IgD-negative memory B cell (primary cell): ENCODE data around the gene TOP1. TPM values are rescaled to one million over a fixed set of nuclear protein-coding genes. Genes with fewer than 3 reads are reported as not detected.
A peak's percentile ranks its signal among the peaks of the same experiment; 100 is the strongest.

Experiments
- H3K27ac Mint-ChIP-seq, 3 donors: one replicate each; pipeline ENCODE4 v1.8.0; 2020 to 2022; ENCODE audit warnings: mild to moderate bottlenecking in 3 of 3, mixed read lengths in 3 of 3, moderate library complexity in 1 of 3
- H3K27me3 Mint-ChIP-seq: one replicate; pipeline ENCODE4 v1.8.0; 2021; ENCODE audit warnings: mixed read lengths
- H3K36me3 Mint-ChIP-seq: one replicate; pipeline ENCODE4 v1.8.0; 2020; ENCODE audit warnings: mild to moderate bottlenecking, mixed read lengths
- H3K4me1 Mint-ChIP-seq, 3 donors: one replicate each; pipeline ENCODE4 v1.8.0; 2020 to 2022; ENCODE audit warnings: mixed read lengths in 3 of 3, mild to moderate bottlenecking in 1 of 3
- H3K4me3 Mint-ChIP-seq, 4 donors: one replicate each; pipeline ENCODE4 v1.8.0; 2020 to 2022; ENCODE audit warnings: mild to moderate bottlenecking in 4 of 4, mixed read lengths in 4 of 4, moderate library complexity in 3 of 4
- H3K9me3 Mint-ChIP-seq, 3 donors: one replicate each; pipeline ENCODE4 v1.8.0; 2020 to 2021; ENCODE audit warnings: mixed read lengths in 3 of 3, mild to moderate bottlenecking in 1 of 3
- polyA plus RNA-seq: library from polyadenylated mRNA; unstranded; fragments of 300-500 nt; fragmentation: Illumina TruSeq; gene quantifications from one replicate; pipeline ENCODE4 v1.2.3, GENCODE V29; 2021

The TOP1 gene
- polyA plus RNA-seq, 1 donor from 2014 or later: 17.0 TPM

- peaks cover 0 to 6% (median 0%) of the 10 kb centered on the region in 3 donors for H3K4me1 Mint-ChIP-seq
- H3K27ac Mint-ChIP-seq: no peak overlapping the region
- no peaks in the 10 kb centered on the region for H3K9me3 Mint-ChIP-seq
- H3K4me3 Mint-ChIP-seq: no peak overlapping the region
- no peaks in the 10 kb centered on the region for H3K27me3 Mint-ChIP-seq
- H3K36me3 Mint-ChIP-seq: peaks cover 12% of the 10 kb centered on the region
Measured at GRCh38 chr20:41167118-41167470, 138.5 kb downstream of the TOP1 start.

GRCh38 chr20:41167481-41168253, 139.0 kb downstream of the TOP1 start:
- no peaks in the 10 kb centered on the region for H3K9me3 Mint-ChIP-seq
- no peaks in the 10 kb centered on the region for H3K27me3 Mint-ChIP-seq
- no peak overlapping the region for H3K27ac Mint-ChIP-seq
- no peak overlapping the region for H3K4me3 Mint-ChIP-seq
- peaks cover 12% of the 10 kb centered on the region for H3K36me3 Mint-ChIP-seq
- H3K4me1 Mint-ChIP-seq: peaks cover 0 to 6% (median 0%) of the 10 kb centered on the region in 3 donors

- Mint-ChIP-seq H3K27me3 (no peaks in the 10 kb centered on the region), H3K36me3 (peaks cover 10% of the 10 kb centered on the region), H3K4me1 (peaks cover 0 to 6% (median 0%) of the 10 kb centered on the region in 3 donors), H3K27ac (no peak overlapping the region), H3K4me3 (no peak overlapping the region), H3K9me3 (no peaks in the 10 kb centered on the region)
Measured at GRCh38 chr20:41168281-41169161, 139.9 kb downstream of the TOP1 start.

- no peak overlapping the region for H3K4me3 Mint-ChIP-seq
- H3K27me3 Mint-ChIP-seq: no peaks in the 10 kb centered on the region
- H3K4me1 Mint-ChIP-seq: peaks cover 0 to 6% (median 0%) of the 10 kb centered on the region in 3 donors
- H3K36me3 Mint-ChIP-seq: peaks cover 6% of the 10 kb centered on the region
- H3K27ac Mint-ChIP-seq: no peak overlapping the region
- no peaks in the 10 kb centered on the region for H3K9me3 Mint-ChIP-seq
Measured at GRCh38 chr20:41169162-41169690, 140.6 kb downstream of the TOP1 start.

- peaks cover 0 to 6% (median 0%) of the 10 kb centered on the region in 3 donors for H3K4me1 Mint-ChIP-seq
- peak overlapping the region in 1 of 3 donors; percentile 12 for H3K27ac Mint-ChIP-seq
- H3K36me3 Mint-ChIP-seq: peaks cover 4% of the 10 kb centered on the region
Measured at GRCh38 chr20:41169791-41170351, 141.2 kb downstream of the TOP1 start.

GRCh38 chr20:41170386-41171105, 141.9 kb downstream of the TOP1 start:
- H3K27me3 Mint-ChIP-seq: no peaks in the 10 kb centered on the region
- H3K4me3 Mint-ChIP-seq: no peak overlapping the region
- peaks cover 0 to 6% (median 0%) of the 10 kb centered on the region in 3 donors for H3K4me1 Mint-ChIP-seq
- peak overlapping the region in 1 of 3 donors; percentile 12 for H3K27ac Mint-ChIP-seq
- peaks cover 1% of the 10 kb centered on the region for H3K36me3 Mint-ChIP-seq
- H3K9me3 Mint-ChIP-seq: no peaks in the 10 kb centered on the region

More at GRCh38 chr20:41169791-41170351, 141.2 kb downstream of the TOP1 start:
- no peaks in the 10 kb centered on the region for H3K27me3 Mint-ChIP-seq
- H3K4me3 Mint-ChIP-seq: no peak overlapping the region
- H3K9me3 Mint-ChIP-seq: no peaks in the 10 kb centered on the region

- H3K36me3 Mint-ChIP-seq: no peaks in the 10 kb centered on the region
- H3K27me3 Mint-ChIP-seq: no peaks in the 10 kb centered on the region
- H3K9me3 Mint-ChIP-seq: no peaks in the 10 kb centered on the region
- no peak overlapping the region for H3K4me3 Mint-ChIP-seq
- peaks cover 0 to 5% (median 0%) of the 10 kb centered on the region in 3 donors for H3K4me1 Mint-ChIP-seq
- peak overlapping the region in 1 of 3 donors; percentile 68 for H3K27ac Mint-ChIP-seq
Measured at GRCh38 chr20:41171736-41172295, 143.2 kb downstream of the TOP1 start.

GRCh38 chr20:41172296-41173140, 143.9 kb downstream of the TOP1 start:
- no peaks in the 10 kb centered on the region for H3K9me3 Mint-ChIP-seq
- H3K27ac Mint-ChIP-seq: peak overlapping the region in 1 of 3 donors; percentile 76
- no peaks in the 10 kb centered on the region for H3K27me3 Mint-ChIP-seq
- no peaks in the 10 kb centered on the region for H3K36me3 Mint-ChIP-seq
- H3K4me1 Mint-ChIP-seq: peaks cover 0 to under 1% (median 0%) of the 10 kb centered on the region in 3 donors
- H3K4me3 Mint-ChIP-seq: no peak overlapping the region

GRCh38 chr20:41173161-41173721, 144.6 kb downstream of the TOP1 start:
- peak overlapping the region in 1 of 3 donors; percentile 76 for H3K27ac Mint-ChIP-seq
- H3K27me3 Mint-ChIP-seq: no peaks in the 10 kb centered on the region
- H3K4me1 Mint-ChIP-seq: no peaks in the 10 kb centered on the region
- no peaks in the 10 kb centered on the region for H3K9me3 Mint-ChIP-seq
- H3K36me3 Mint-ChIP-seq: no peaks in the 10 kb centered on the region
- no peak overlapping the region for H3K4me3 Mint-ChIP-seq

- Mint-ChIP-seq H3K9me3 (no peaks in the 10 kb centered on the region), H3K4me1 (no peaks in the 10 kb centered on the region), H3K27ac (peak overlapping the region in 1 of 3 donors; percentile 78), H3K36me3 (no peaks in the 10 kb centered on the region), H3K27me3 (no peaks in the 10 kb centered on the region), H3K4me3 (no peak overlapping the region)
Measured at GRCh38 chr20:41173791-41174341, 145.2 kb downstream of the TOP1 start.
